Mammary epithelial cell (primary cell): ENCODE results near the gene ZFYVE26.

Experiments
- CTCF ChIP-seq, 2 donors: IDR thresholded peaks in 1 of 2; conservative IDR thresholded peaks in 1 of 2; 2 replicates each; pipeline ENCODE4 v1.5.1; 2011 to 2012; ENCODE audit warnings: inconsistent platforms in 2 of 2, low read length in 2 of 2, mild to moderate bottlenecking in 2 of 2, control low read depth in 1 of 2, low read depth in 1 of 2; ENCODE audit not compliant: insufficient read depth in 1 of 2; ENCODE audit errors: extremely low read depth in 1 of 2
- EZH2 ChIP-seq: IDR thresholded peaks from 2 replicates; pipeline ENCODE4 v1.6.1; 2012; ENCODE audit warnings: low read length, inconsistent platforms, borderline replicate concordance

GRCh38 chr14:67738740-67739504 lies 77.5 kb downstream of the ZFYVE26 start:
- TF ChIP-seq CTCF (conservative IDR thresholded peaks at IDR 0.05 in 1 of 2, IDR thresholded peaks at IDR 0.05 in 1 of 2; ENCODE audit: extremely low read depth in 1 of 2, insufficient read depth in 1 of 2, low read depth in 1 of 2, low read length in 2 of 2) (no peak), EZH2 (no peak)
